ENCODE results near the gene TSC2. TPM values are rescaled to one million over a fixed set of nuclear protein-coding genes. Genes with fewer than 3 reads are reported as not detected.
"Not testable (repeated sequence)": the region's sequence is repeated elsewhere in the genome, so short reads cannot be mapped to it uniquely, and the experiment has no call there.

The TSC2 gene
- total and polyA plus RNA-seq, 2 experiments from 2014 or later = 41.8 to 78.7 TPM

DNA sequence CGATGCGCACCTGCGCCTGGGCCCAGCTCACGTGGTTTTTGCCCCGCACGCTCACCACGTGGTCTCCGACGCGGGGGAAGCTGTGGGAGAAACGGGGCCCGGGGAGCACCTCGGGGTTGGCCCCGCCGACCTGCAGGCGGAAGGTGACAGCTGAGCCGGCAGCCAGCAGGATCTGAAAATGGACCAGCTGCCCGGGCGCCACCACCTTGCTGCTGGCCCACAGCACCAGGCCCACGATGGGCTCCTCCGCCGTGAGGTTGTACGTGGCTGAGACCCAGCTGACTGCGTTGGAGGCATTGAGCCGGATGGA lies 61.4 kb downstream of the TSC2 start:
- H4K20me1 ChIP-seq (ENCODE audit: insufficient read depth, poor library complexity, severe bottlenecking); H3K9me3 ChIP-seq (ENCODE audit: low read depth); H3K4me2 ChIP-seq; H3K27me3 ChIP-seq; H3K36me3 ChIP-seq (replicated peaks; ENCODE audit: insufficient read depth, low read depth); H2AFZ ChIP-seq; H3K4me3 ChIP-seq; DNase-seq (ENCODE audit: low spot score); H3K9me2 ChIP-seq (replicated peaks; ENCODE audit: insufficient read depth); H3K4me1 ChIP-seq (ENCODE audit: insufficient read depth); H3K79me2 ChIP-seq; H3K27ac ChIP-seq: not testable (repeated sequence)
- WGBS (ENCODE audit: low lambda C conversion rate, missing lambda C conversion rate) = 99% methylated on average over 25 of the region's 25 CpGs

DNA sequence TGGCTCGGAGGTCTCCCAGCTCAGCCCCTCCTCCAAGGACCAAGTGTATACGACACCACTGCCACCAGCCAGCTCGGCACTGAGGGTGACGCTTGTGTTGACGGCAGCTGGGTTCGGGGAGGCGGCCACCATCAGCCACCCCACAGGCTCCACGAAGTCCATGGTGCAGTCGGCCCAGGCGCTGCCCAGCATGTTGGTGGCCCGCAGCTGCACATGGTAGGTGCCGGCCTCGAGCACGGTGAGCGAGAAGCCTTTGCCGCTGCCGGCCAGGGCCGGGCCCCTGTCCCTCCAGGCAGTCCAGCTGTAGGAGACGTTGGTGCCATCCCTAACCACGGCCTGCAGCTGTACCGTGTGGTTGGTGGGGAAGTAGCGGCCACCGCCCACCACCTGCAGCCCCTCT lies 62.1 kb downstream of the TSC2 start:
- not testable (repeated sequence) for H3K27me3 ChIP-seq

DNA sequence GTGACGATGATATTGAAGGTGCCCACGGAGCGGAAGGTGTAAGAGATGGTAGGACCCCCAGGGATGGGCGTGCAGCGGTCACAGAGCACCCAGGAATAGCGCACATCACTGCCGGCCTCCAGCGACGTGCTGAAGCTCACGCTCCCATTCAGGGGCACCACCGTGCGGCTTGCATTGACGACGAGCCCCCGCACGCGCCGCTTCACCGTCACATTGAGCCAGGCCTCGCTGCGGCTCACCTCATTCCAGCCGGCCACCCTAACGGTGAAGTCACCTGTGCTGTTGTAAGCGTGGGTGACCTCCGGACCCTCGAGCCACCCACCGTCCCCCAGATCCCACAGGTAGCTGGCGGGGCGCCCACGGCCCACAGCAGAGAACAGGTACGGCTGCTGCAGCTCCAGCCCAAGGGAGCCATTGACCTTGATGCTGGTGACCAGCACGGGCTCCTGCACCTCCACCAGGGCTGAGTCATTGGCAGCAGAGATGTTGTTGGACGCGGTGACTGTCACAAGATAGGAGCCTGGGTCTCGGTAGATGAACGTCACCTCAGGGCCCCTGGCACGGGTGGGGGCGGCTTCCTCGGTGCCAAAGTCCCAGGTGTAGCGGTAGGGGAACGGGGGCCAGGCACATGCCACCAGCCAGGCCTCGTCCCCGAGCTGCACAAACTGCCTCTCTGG lies 62.7 kb downstream of the TSC2 start:
- H3K4me3 ChIP-seq; H3K4me2 ChIP-seq; H2AFZ ChIP-seq; H3K36me3 ChIP-seq (replicated peaks; ENCODE audit: insufficient read depth, low read depth); H3K9me3 ChIP-seq (ENCODE audit: low read depth); H4K20me1 ChIP-seq (ENCODE audit: insufficient read depth, poor library complexity, severe bottlenecking); DNase-seq (ENCODE audit: low spot score); H3K79me2 ChIP-seq; H3K9me2 ChIP-seq (replicated peaks; ENCODE audit: insufficient read depth); H3K4me1 ChIP-seq (ENCODE audit: insufficient read depth); H3K27me3 ChIP-seq; H3K27ac ChIP-seq: not testable (repeated sequence)
- WGBS (ENCODE audit: low lambda C conversion rate, missing lambda C conversion rate) = 96% methylated on average over 29 of the region's 43 CpGs

More for the DNA sequence above, 62.1 kb downstream of the TSC2 start:
- not testable (repeated sequence) for H3K4me2 ChIP-seq; H2AFZ ChIP-seq; H3K36me3 ChIP-seq (replicated peaks; ENCODE audit: insufficient read depth, low read depth); H3K9me2 ChIP-seq (replicated peaks; ENCODE audit: insufficient read depth); H4K20me1 ChIP-seq (ENCODE audit: insufficient read depth, poor library complexity, severe bottlenecking); H3K79me2 ChIP-seq; H3K27ac ChIP-seq; H3K9me3 ChIP-seq (ENCODE audit: low read depth); H3K4me3 ChIP-seq; DNase-seq (ENCODE audit: low spot score); H3K4me1 ChIP-seq (ENCODE audit: insufficient read depth)
- 94% methylated on average over 22 of the region's 23 CpGs for WGBS (ENCODE audit: low lambda C conversion rate, missing lambda C conversion rate)

DNA sequence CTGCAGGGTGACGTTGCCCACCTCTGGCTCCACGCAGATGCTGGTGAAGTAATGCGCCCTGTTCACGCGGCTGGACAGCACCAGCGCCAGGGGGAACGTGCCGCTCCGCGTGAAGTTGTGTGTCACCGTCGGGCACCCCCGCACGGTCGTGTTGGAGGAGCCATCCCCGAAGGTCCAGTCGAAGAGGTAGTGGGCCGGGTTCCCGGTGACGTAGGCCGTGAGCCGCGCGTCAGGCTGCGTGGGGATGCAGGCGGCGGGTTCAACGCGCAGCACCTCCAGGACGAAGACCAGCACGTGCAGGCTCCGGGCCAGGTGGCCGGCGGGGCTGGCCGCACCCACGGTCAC lies 63.2 kb downstream of the TSC2 start:
- not testable (repeated sequence) for H4K20me1 ChIP-seq (ENCODE audit: insufficient read depth, poor library complexity, severe bottlenecking)

DNA sequence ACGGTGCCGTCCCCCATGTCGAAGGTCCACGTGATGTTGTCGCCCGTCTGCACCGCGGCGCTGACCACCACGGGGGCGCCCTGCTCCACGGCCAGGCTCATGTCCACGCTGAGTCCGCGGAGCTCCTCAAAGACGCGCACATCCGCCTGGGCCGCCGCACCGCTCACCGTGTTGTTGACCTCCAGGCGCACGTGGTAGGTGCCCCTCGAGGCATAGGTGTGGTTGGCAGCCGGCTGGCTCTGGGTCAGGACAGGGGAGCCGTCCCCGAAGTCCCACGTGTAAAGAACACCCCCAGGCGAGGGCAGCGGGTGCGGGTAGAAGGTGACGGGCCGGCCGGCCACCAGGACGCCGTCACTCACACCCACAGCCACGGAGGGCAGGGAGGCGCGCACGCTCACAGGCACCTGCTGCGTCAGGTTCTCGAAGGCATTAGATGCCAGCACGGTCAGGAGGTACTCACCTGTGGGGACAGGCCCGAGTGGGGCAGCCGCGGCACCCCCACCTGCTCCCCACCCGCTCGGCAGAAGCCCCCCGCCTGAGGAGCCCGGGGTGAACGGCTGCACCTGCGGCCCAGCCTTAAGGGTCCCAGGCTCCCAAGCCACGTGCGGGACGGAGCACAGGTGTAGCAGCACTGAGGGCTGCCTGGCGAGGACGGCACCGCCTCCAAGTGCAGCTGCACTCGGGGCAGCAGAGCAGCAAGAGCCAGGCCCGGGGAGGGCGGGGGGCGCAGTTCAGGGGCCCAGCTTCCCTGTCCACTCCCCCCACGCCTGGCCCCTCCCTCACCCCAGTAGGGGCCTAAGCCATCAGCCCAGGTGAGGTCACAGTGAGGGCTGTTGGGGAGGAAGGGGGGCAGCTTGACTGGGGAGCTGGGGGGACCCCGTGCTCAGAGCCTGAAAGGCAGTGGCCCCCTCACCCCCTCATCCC lies 63.9 kb downstream of the TSC2 start:
- not testable (repeated sequence) for H3K27ac ChIP-seq; H3K4me1 ChIP-seq (ENCODE audit: insufficient read depth); H3K79me2 ChIP-seq; H2AFZ ChIP-seq; DNase-seq (ENCODE audit: low spot score); H3K9me3 ChIP-seq (ENCODE audit: low read depth); H3K4me3 ChIP-seq; H3K27me3 ChIP-seq; H3K36me3 ChIP-seq (replicated peaks; ENCODE audit: insufficient read depth, low read depth); H3K9me2 ChIP-seq (replicated peaks; ENCODE audit: insufficient read depth); H3K4me2 ChIP-seq; H4K20me1 ChIP-seq (ENCODE audit: insufficient read depth, poor library complexity, severe bottlenecking)
- WGBS (ENCODE audit: low lambda C conversion rate, missing lambda C conversion rate) = 97% methylated on average over 41 of the region's 65 CpGs

More for the DNA sequence above, 63.2 kb downstream of the TSC2 start:
- not testable (repeated sequence) for H3K27ac ChIP-seq; H3K4me3 ChIP-seq; H3K9me2 ChIP-seq (replicated peaks; ENCODE audit: insufficient read depth); H3K4me2 ChIP-seq; H3K9me3 ChIP-seq (ENCODE audit: low read depth); H3K36me3 ChIP-seq (replicated peaks; ENCODE audit: insufficient read depth, low read depth); H3K27me3 ChIP-seq; DNase-seq (ENCODE audit: low spot score); H3K79me2 ChIP-seq; H2AFZ ChIP-seq; H3K4me1 ChIP-seq (ENCODE audit: insufficient read depth)
- 97% methylated on average over 29 of the region's 36 CpGs for WGBS (ENCODE audit: low lambda C conversion rate, missing lambda C conversion rate)

DNA sequence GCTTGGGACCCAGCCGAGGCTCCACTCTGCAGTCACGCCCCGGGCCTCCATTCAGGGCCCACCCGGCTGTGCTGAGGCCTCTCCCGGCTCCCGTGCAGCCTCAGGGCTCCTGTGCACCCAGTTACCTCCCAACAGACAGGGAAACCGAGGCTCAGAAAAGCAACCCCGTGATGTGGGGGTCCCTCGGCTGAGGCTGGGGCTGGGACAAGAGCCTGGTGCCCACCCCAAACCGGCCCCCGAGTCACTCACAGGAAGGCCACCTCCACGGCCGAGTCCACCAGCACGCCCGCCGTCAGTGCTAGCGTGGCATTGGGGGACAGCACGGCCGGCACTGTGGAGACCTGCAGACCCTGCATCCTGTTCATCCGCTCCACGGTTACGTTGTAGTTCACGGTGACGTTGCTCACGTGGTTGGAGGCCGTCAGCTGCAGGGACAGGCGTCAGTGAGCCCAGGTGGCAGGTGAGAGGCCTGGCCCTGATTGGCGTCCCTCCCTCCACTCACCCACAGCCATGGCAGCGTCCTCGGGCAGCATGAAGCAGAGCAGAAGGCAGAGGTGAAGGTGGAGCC lies 64.8 kb downstream of the TSC2 start:
- WGBS (ENCODE audit: low lambda C conversion rate, missing lambda C conversion rate) = 94% methylated on average over 28 of the region's 30 CpGs
- not testable (repeated sequence) for H3K4me2 ChIP-seq; H3K9me2 ChIP-seq (replicated peaks; ENCODE audit: insufficient read depth); DNase-seq (ENCODE audit: low spot score); H3K36me3 ChIP-seq (replicated peaks; ENCODE audit: insufficient read depth, low read depth); H3K79me2 ChIP-seq; H4K20me1 ChIP-seq (ENCODE audit: insufficient read depth, poor library complexity, severe bottlenecking); H3K4me3 ChIP-seq; H3K9me3 ChIP-seq (ENCODE audit: low read depth); H3K27me3 ChIP-seq; H3K4me1 ChIP-seq (ENCODE audit: insufficient read depth); H3K27ac ChIP-seq; H2AFZ ChIP-seq

DNA sequence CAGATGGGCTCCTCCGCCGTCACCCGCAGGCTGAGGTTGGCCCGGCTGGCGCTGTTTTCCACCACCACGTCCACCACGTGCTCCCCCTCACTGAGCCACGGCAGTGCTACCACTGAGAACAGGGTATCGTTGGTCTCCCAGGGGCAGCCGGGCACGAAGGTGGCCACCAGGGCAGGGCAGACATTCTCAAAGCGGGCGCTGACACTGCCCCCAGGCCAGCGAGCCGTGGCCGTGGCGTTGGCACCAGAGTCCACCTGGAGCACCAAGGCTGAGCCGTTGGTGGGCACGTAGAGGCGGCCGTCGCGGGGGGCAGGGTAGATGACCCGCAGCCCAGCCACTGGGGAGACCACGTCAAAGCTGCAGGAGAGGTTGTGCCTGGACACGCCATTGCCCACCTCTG lies 66.4 kb downstream of the TSC2 start:
- not testable (repeated sequence) for H3K4me1 ChIP-seq (ENCODE audit: insufficient read depth); H3K4me2 ChIP-seq; H4K20me1 ChIP-seq (ENCODE audit: insufficient read depth, poor library complexity, severe bottlenecking); DNase-seq (ENCODE audit: low spot score); H3K9me3 ChIP-seq (ENCODE audit: low read depth); H2AFZ ChIP-seq; H3K27ac ChIP-seq; H3K36me3 ChIP-seq (replicated peaks; ENCODE audit: insufficient read depth, low read depth); H3K4me3 ChIP-seq; H3K79me2 ChIP-seq; H3K9me2 ChIP-seq (replicated peaks; ENCODE audit: insufficient read depth); H3K27me3 ChIP-seq
- 97% methylated on average over 23 of the region's 26 CpGs for WGBS (ENCODE audit: low lambda C conversion rate, missing lambda C conversion rate)

DNA sequence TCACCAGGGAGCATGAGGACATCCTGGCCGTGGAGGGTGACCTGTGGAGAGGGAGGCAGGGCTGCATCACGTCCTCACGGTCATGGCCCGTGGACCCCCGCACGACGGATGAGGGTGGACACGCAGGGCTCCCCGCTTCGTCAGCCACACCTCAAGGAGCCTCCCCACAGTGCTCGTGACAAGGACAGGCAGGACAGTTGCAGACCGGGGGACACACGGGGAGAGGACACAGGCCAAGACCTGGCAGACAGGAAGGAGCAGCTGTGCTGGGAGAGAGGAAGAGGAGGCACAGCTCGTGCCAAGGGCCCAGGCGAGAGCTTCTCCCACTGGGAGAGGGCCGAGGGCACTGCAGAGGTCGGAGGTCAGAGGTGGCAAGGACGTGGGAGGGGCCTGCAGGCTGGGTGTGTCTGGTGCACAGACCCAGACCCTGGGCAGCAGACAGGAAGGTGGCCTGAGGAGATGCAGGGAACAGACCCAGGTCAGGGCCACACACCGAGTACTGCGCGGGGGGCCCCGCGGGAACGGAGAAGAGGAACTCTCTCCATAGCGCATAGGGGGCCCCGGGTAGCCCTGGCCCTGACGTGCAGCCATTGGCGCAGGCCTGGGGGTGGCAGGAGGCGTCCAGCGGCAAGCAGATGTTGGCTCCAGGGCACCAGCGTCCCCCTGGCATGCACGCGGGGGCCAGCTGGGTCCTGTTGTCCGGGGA lies 67.3 kb downstream of the TSC2 start:
- H2AFZ ChIP-seq; H3K4me3 ChIP-seq; H3K27me3 ChIP-seq; H3K4me2 ChIP-seq; H3K79me2 ChIP-seq; H3K27ac ChIP-seq; H3K4me1 ChIP-seq (ENCODE audit: insufficient read depth); H3K36me3 ChIP-seq (replicated peaks; ENCODE audit: insufficient read depth, low read depth); H4K20me1 ChIP-seq (ENCODE audit: insufficient read depth, poor library complexity, severe bottlenecking); H3K9me2 ChIP-seq (replicated peaks; ENCODE audit: insufficient read depth); DNase-seq (ENCODE audit: low spot score); H3K9me3 ChIP-seq (ENCODE audit: low read depth): not testable (repeated sequence)
- 97% methylated on average over 31 of the region's 34 CpGs for WGBS (ENCODE audit: low lambda C conversion rate, missing lambda C conversion rate)

Data from hepatocyte (in vitro differentiated cells).